Coronary artery (tissue), 2 donors: ENCODE data around the gene APBA3.

Experiments used
- DNase-seq: peaks from one replicate; pipeline ENCODE4 v3.0.0-alpha.2; 2017; ENCODE audit warnings: low spot score
- H3K27ac ChIP-seq, 2 donors: fragments of 200-600 bp; sonication (generic); one replicate each; pipeline ENCODE4 v1.5.1; 2016 to 2019
- H3K4me3 ChIP-seq: fragments of 200-600 bp; sonication (generic); 2 replicates; pipeline ENCODE4 v1.5.1; 2016; ENCODE audit warnings: mild to moderate bottlenecking, moderate library complexity
- TF ChIP-seq, protein P1 (sequence below): fragments of 200-600 bp; sonication (generic); IDR thresholded peaks from one replicate; pipeline ENCODE4 v1.5.1; 2019; ENCODE audit warnings: antibody characterized with exemption

APBA3 gene

GRCh38 chr19:3796358-3796757, 34.9 kb upstream of the APBA3 start:
- DNase-seq = no peak
- TF ChIP-seq, protein P1, sequence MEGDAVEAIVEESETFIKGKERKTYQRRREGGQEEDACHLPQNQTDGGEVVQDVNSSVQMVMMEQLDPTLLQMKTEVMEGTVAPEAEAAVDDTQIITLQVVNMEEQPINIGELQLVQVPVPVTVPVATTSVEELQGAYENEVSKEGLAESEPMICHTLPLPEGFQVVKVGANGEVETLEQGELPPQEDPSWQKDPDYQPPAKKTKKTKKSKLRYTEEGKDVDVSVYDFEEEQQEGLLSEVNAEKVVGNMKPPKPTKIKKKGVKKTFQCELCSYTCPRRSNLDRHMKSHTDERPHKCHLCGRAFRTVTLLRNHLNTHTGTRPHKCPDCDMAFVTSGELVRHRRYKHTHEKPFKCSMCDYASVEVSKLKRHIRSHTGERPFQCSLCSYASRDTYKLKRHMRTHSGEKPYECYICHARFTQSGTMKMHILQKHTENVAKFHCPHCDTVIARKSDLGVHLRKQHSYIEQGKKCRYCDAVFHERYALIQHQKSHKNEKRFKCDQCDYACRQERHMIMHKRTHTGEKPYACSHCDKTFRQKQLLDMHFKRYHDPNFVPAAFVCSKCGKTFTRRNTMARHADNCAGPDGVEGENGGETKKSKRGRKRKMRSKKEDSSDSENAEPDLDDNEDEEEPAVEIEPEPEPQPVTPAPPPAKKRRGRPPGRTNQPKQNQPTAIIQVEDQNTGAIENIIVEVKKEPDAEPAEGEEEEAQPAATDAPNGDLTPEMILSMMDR = no peak
- Histone ChIP-seq H3K27ac (no peak overlapping the region), H3K4me3 (no peak overlapping the region)

DNA sequence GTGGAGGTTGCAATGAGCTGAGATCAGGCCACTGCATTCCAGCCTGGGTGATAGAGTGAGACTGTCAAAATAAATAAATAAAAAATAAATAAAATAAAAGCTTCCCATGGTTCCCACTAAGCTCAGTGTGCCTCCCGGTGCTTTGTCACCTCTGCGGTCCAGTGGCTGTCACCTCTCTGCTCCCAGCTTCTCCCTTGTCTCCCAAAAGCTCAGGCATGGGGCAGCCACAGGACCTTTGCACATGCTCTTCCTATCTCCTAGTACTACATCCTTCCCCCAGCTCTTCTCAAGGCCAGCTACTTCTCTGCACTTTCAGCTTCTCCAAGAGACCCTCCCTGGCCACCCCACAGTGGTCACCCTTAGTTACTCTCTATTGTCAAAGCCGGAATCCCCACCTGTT, 32.3 kb upstream of the APBA3 start:
- no peak for DNase-seq
- Histone ChIP-seq H3K4me3 (no peak overlapping the region), H3K27ac (no peak overlapping the region)
- TF ChIP-seq, protein P1 = no peak

GRCh38 chr19:3792114-3792513, 30.6 kb upstream of the APBA3 start:
- DNase-seq = no peak
- TF ChIP-seq, protein P1 = no peak
- Histone ChIP-seq H3K27ac (no peak overlapping the region), H3K4me3 (no peak overlapping the region)

- Histone ChIP-seq H3K27ac (no peak overlapping the region), H3K4me3 (no peak overlapping the region)
- TF ChIP-seq, protein P1 = no peak
- no peak for DNase-seq
These were observed 29.4 kb upstream of the APBA3 start for GRCh38 chr19:3790941-3791340.

- TF ChIP-seq, protein P1 = no peak
- Histone ChIP-seq H3K27ac (no peak overlapping the region), H3K4me3 (no peak overlapping the region)
- peak; percentile 59 for DNase-seq
These were observed 28.8 kb upstream of the APBA3 start for GRCh38 chr19:3790209-3790734.

DNA sequence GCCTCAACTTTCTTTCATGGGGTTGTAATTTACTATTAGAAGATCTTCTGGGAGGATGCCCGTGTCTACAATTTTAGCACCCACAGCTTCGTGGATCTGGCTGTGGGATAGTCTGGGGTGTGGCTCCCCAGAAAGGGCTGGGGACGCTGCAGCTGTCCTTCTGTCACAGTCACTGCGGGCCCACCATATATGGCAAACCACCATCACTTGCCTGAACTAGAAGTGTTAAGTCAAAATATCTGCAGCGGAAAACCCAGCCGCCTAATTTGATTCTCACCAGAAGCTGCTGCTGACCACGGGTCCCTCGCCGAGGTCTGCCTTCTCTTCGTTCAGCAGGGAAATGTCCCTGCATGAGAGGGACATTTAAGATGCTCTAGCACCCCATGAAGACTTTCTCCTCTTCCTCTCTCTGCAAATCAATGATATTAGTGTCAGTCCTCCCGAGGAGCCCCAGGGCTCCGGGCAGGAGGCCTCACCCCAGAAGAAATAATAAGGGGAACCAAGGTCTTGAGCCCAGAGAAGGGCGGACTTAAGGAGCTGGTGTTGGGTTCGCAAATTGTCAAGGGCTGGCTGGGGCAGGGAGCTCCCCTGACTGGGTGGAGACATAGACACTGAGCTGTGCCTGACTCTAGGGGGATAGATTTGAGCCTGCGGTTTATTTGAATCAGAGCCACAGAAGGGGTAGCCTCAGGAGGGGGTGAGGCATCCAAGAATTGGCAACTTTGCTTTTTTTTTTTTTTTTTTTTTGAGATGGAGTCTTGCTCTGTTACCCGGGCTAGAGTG, 27.7 kb upstream of the APBA3 start:
- TF ChIP-seq, protein P1 = no peak
- peak; percentile 49 for DNase-seq
- Histone ChIP-seq H3K27ac (no peak overlapping the region), H3K4me3 (no peak overlapping the region)
